Measurements from ENCODE around the gene FAM3A.
"Not testable (repeated sequence)": the region's sequence is repeated elsewhere in the genome, so short reads cannot be mapped to it uniquely, and the experiment has no call there.

- TF ChIP-seq POLR2AphosphoS5, CTCF (IDR thresholded peaks at IDR 0.05): not testable (repeated sequence)
Measured at GRCh38 chrX:154558060-154558690, 42.1 kb upstream of the FAM3A start.

All from transverse colon (tissue), 4 donors.